Erythroblast (primary cell): Measurements from ENCODE around the gene CXXC5.

Source experiments
- GATA1 ChIP-seq: IDR thresholded peaks from 2 replicates; pipeline ENCODE4 v1.6.1; 2011; ENCODE audit warnings: low read depth, mild to moderate bottlenecking, control low read depth, low read length, moderate library complexity
- POLR2A ChIP-seq: IDR thresholded peaks from 2 replicates; pipeline ENCODE4 v1.6.1; 2011; ENCODE audit warnings: mild to moderate bottlenecking, low read length

GRCh38 chr5:139688088-139688702 lies 40.0 kb downstream of the CXXC5 start:
- no peak for TF ChIP-seq POLR2A
- no peak for TF ChIP-seq GATA1
